Astrocyte (in vitro differentiated cells and primary cell): Measurements from ENCODE around the gene TCTN1. TPM values are rescaled to one million over a fixed set of nuclear protein-coding genes. Genes with fewer than 3 reads are reported as not detected.
"Not testable (repeated sequence)": the region's sequence is repeated elsewhere in the genome, so short reads cannot be mapped to it uniquely, and the experiment has no call there.

Experiments used
- DNase-seq: peaks from one replicate; pipeline ENCODE4 v3.0.0-alpha.2; 2010; ENCODE audit warnings: low read depth
- FAIRE-seq: peaks from 2 replicates; lab custom pipeline; 2011; peaks lifted over from hg19 to GRCh38; lab: Jason Lieb, UNC
- H2AFZ ChIP-seq: 2 replicates; pipeline ENCODE4 v1.6.0; 2012; ENCODE audit warnings: low read depth, low read length, inconsistent platforms
- H3K27ac ChIP-seq: 2 replicates; pipeline ENCODE4 v1.5.1; 2011; ENCODE audit warnings: low read depth, low read length, inconsistent platforms
- H3K27me3 ChIP-seq: 2 replicates; pipeline ENCODE4 v1.6.0; 2011; ENCODE audit warnings: low read length, inconsistent platforms; ENCODE audit not compliant: insufficient read depth
- H3K36me3 ChIP-seq: 2 replicates; pipeline ENCODE4 v1.5.1; 2011; ENCODE audit warnings: low read length, inconsistent platforms; ENCODE audit not compliant: insufficient read depth
- H3K4me1 ChIP-seq: 2 replicates; pipeline ENCODE4 v1.5.1; 2011; ENCODE audit warnings: low read length, inconsistent platforms; ENCODE audit not compliant: insufficient read depth
- H3K4me2 ChIP-seq: 2 replicates; pipeline ENCODE4 v1.6.0; 2012; ENCODE audit warnings: low read length, inconsistent platforms
- H3K4me3 ChIP-seq: 2 replicates; pipeline ENCODE4 v1.5.1; 2011; ENCODE audit warnings: low read depth, mild to moderate bottlenecking, low read length, inconsistent platforms; ENCODE audit not compliant: insufficient read depth
- H3K79me2 ChIP-seq: 2 replicates; pipeline ENCODE4 v1.6.0; 2012; ENCODE audit warnings: mild to moderate bottlenecking, low read length, inconsistent platforms; ENCODE audit not compliant: insufficient read depth
- H3K9ac ChIP-seq: 2 replicates; pipeline ENCODE4 v1.6.0; 2012; ENCODE audit warnings: mild to moderate bottlenecking, low read length, inconsistent platforms
- H3K9me3 ChIP-seq: 2 replicates; pipeline ENCODE4 v1.5.1; 2012; ENCODE audit warnings: low read depth, mild to moderate bottlenecking, low read length, inconsistent platforms; ENCODE audit not compliant: insufficient read depth
- H4K20me1 ChIP-seq: 2 replicates; pipeline ENCODE4 v1.6.0; 2012; ENCODE audit warnings: low read length, inconsistent platforms; ENCODE audit not compliant: insufficient read depth
- H3K27ac Mint-ChIP-seq: one replicate; pipeline ENCODE4 v1.8.0; 2021; ENCODE audit warnings: mild to moderate bottlenecking, mixed read lengths; ENCODE audit not compliant: unreplicated experiment
- H3K27me3 Mint-ChIP-seq: one replicate; pipeline ENCODE4 v1.8.0; 2021; ENCODE audit warnings: low read depth, mixed read lengths; ENCODE audit not compliant: unreplicated experiment
- H3K36me3 Mint-ChIP-seq: one replicate; pipeline ENCODE4 v1.8.0; 2021; ENCODE audit warnings: low read depth, mixed read lengths; ENCODE audit not compliant: unreplicated experiment
- H3K4me1 Mint-ChIP-seq: one replicate; pipeline ENCODE4 v1.8.0; 2021; ENCODE audit warnings: low read depth, mixed read lengths; ENCODE audit not compliant: unreplicated experiment
- H3K4me3 Mint-ChIP-seq: one replicate; pipeline ENCODE4 v1.8.0; 2021; ENCODE audit warnings: mild to moderate bottlenecking, moderate library complexity, mixed read lengths; ENCODE audit not compliant: unreplicated experiment
- H3K9me3 Mint-ChIP-seq: one replicate; pipeline ENCODE4 v1.8.0; 2021; ENCODE audit warnings: mild to moderate bottlenecking, mixed read lengths; ENCODE audit not compliant: unreplicated experiment
- EZH2 ChIP-seq: IDR thresholded peaks from 2 replicates; pipeline ENCODE4 v1.6.1; 2012; ENCODE audit warnings: mild to moderate bottlenecking, low read length, inconsistent platforms; ENCODE audit not compliant: insufficient read depth
- total RNA-seq: library from RNA; stranded (reverse); gene quantifications from 2 replicates; pipeline ENCODE4 v1.2.1, GENCODE V29; 2021
- TF ChIP-seq, protein P1 (sequence below): IDR thresholded peaks from 2 replicates; pipeline ENCODE4 v1.5.1; 2011; ENCODE audit warnings: low read depth, mild to moderate bottlenecking, inconsistent platforms, low read length, moderate library complexity; ENCODE audit not compliant: insufficient read depth

Gene TCTN1
- total RNA-seq, 1 donor from 2014 or later, result 22.6 TPM

DNA sequence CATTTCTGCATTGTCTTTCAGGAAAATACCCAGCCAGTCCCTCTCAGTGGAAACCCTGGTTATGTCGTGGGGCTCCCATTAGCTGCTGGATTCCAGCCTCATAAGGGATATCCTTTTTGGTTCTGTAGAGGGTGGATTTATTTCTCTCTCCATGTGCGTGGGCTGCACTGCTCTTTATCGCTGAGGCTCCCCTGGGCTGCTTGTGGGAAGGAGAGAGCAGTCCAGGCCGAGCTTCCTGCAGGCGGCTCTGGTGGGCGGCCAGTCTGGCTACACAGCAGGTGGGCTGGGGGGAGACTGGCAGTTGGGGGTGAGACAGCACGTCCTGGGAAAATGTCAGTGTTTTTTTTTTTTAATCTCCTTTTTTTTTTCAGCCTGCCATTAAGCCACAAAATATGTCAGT, 27.6 kb downstream of the TCTN1 start:
- FAIRE-seq (no peak), DNase-seq (peak; percentile 49)
- Mint-ChIP-seq H3K4me1 (peaks cover 43% of the 10 kb centered on the region), H3K36me3 (peaks cover 10% of the 10 kb centered on the region), H3K4me3 (no peak overlapping the region), H3K27ac (peak overlapping the region; percentile 88), H3K27me3 (no peaks in the 10 kb centered on the region), H3K9me3 (no peaks in the 10 kb centered on the region)
- Histone ChIP-seq H3K79me2 (no peaks in the 10 kb centered on the region), H3K4me3 (no peak overlapping the region), H3K4me2 (peak overlapping the region; percentile 58), H3K4me1 (peaks cover 33% of the 10 kb centered on the region), H4K20me1 (no peaks in the 10 kb centered on the region), H3K36me3 (no peaks in the 10 kb centered on the region), H2AFZ (no peak overlapping the region), H3K9me3 (no peaks in the 10 kb centered on the region), H3K9ac (peak overlapping the region; percentile 28), H3K27me3 (no peaks in the 10 kb centered on the region), H3K27ac (no peak overlapping the region)
- TF ChIP-seq EZH2, result no peak
- TF ChIP-seq, protein P1, sequence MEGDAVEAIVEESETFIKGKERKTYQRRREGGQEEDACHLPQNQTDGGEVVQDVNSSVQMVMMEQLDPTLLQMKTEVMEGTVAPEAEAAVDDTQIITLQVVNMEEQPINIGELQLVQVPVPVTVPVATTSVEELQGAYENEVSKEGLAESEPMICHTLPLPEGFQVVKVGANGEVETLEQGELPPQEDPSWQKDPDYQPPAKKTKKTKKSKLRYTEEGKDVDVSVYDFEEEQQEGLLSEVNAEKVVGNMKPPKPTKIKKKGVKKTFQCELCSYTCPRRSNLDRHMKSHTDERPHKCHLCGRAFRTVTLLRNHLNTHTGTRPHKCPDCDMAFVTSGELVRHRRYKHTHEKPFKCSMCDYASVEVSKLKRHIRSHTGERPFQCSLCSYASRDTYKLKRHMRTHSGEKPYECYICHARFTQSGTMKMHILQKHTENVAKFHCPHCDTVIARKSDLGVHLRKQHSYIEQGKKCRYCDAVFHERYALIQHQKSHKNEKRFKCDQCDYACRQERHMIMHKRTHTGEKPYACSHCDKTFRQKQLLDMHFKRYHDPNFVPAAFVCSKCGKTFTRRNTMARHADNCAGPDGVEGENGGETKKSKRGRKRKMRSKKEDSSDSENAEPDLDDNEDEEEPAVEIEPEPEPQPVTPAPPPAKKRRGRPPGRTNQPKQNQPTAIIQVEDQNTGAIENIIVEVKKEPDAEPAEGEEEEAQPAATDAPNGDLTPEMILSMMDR, result no peak

DNA sequence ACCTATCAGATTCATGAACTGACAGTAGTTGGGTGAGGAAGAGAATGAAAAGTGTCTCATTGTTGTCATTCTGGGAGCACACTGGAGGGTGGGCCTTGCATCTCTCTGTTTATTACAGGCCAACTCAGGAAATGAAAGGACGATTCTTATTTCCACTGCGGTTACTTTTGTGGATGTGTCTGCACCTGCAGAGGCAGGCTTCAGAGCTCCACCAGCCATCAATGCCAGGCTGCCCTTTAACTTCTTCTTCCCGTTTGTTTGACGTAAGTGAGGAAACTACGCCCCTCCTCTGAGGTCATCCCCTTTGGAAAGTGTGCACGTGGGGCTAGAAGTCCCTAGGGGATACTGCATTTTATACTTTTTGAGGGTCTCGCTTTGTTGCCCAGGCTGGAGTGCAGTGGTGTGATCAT, 33.7 kb downstream of the TCTN1 start:
- Histone ChIP-seq H3K79me2 (no peaks in the 10 kb centered on the region), H3K4me2 (no peak overlapping the region), H3K4me1 (no peaks in the 10 kb centered on the region), H3K9me3 (no peaks in the 10 kb centered on the region), H3K4me3 (no peak overlapping the region), H3K27me3 (no peaks in the 10 kb centered on the region), H3K36me3 (no peaks in the 10 kb centered on the region), H3K9ac (no peak overlapping the region), H3K27ac (no peak overlapping the region), H2AFZ (no peak overlapping the region), H4K20me1 (no peaks in the 10 kb centered on the region)
- no peak for DNase-seq
- no peaks in the 10 kb centered on the region for H3K9me3 Mint-ChIP-seq
- peaks cover 2% of the 10 kb centered on the region for H3K27me3 Mint-ChIP-seq
- H3K27ac Mint-ChIP-seq, result no peak overlapping the region
- no peak for TF ChIP-seq EZH2
- TF ChIP-seq, protein P1, result no peak
- H3K36me3 Mint-ChIP-seq, result peaks cover 16% of the 10 kb centered on the region
- H3K4me1 Mint-ChIP-seq, result no peaks in the 10 kb centered on the region
- H3K4me3 Mint-ChIP-seq, result no peak overlapping the region
- no peak for FAIRE-seq

DNA sequence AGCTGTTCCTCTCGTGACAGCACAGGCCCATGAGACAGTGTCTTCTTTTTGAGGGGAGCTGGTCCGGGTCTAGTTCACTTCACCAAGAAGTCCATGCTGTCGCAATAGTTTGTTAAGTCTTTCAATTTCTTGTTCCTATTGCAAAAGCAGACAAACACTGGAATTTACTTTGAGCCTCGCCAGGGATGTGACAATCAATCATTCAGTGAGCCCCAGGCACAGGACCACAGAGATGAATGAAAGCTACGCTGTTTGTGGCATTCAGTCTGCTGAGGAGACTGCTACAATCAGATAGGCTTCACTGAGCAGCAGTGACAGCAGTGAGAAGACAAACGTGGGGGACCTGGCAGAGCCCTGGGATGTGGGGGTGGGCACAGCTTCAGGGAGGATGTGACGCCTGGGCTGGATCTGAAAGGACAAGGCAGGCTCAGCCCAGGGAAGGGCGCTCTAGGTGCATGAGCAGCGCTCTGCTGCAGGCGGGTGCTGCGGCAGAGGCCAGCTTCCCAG, 35.5 kb downstream of the TCTN1 start:
- H3K9ac ChIP-seq, result no peak overlapping the region
- peaks cover 16% of the 10 kb centered on the region for H3K36me3 Mint-ChIP-seq
- H3K36me3 ChIP-seq, result no peaks in the 10 kb centered on the region
- no peak overlapping the region for H2AFZ ChIP-seq
- H3K9me3 ChIP-seq, result no peaks in the 10 kb centered on the region
- no peak overlapping the region for H3K4me3 Mint-ChIP-seq
- H3K4me3 ChIP-seq, result no peak overlapping the region
- no peak overlapping the region for H3K27ac Mint-ChIP-seq
- DNase-seq (no peak), FAIRE-seq (no peak)
- H3K27me3 Mint-ChIP-seq, result peaks cover 2% of the 10 kb centered on the region
- no peaks in the 10 kb centered on the region for H3K9me3 Mint-ChIP-seq
- no peaks in the 10 kb centered on the region for H4K20me1 ChIP-seq
- no peak overlapping the region for H3K4me2 ChIP-seq
- no peaks in the 10 kb centered on the region for H3K27me3 ChIP-seq
- no peak overlapping the region for H3K27ac ChIP-seq
- no peaks in the 10 kb centered on the region for H3K79me2 ChIP-seq
- no peaks in the 10 kb centered on the region for H3K4me1 ChIP-seq
- no peak for TF ChIP-seq EZH2
- TF ChIP-seq, protein P1, result no peak
- no peaks in the 10 kb centered on the region for H3K4me1 Mint-ChIP-seq

DNA sequence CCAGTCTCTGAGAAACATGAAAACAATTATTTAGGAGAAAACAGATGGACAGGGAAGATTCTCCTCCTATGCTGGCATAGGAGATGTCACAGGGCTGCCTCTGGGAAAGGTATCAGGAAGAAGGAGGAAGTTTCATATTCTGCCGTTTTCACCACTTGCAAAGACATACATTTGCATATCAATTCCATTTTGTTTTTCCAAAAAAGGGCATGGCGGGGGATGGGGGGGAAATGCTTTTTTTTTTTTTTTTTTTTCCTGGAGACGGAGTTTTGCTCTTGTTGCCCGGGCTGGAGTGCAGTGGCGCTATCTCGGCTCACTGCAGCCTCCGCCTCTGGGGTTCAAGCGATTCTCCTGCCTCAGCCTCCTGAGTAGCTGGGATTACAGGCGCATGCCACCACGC, 40.3 kb downstream of the TCTN1 start:
- H4K20me1 ChIP-seq, H3K9ac ChIP-seq, H3K4me3 Mint-ChIP-seq, H3K4me2 ChIP-seq, H3K27ac ChIP-seq, H3K27me3 ChIP-seq, H3K79me2 ChIP-seq, H3K9me3 Mint-ChIP-seq, H3K36me3 Mint-ChIP-seq, H3K36me3 ChIP-seq, H3K9me3 ChIP-seq, H3K27me3 Mint-ChIP-seq, H3K4me1 ChIP-seq, H3K4me1 Mint-ChIP-seq, DNase-seq, FAIRE-seq, H2AFZ ChIP-seq, H3K4me3 ChIP-seq, H3K27ac Mint-ChIP-seq: not testable (repeated sequence)
